GM20000 (cell line): ENCODE measurements around the gene EGLN3.

Experiments
- DNase-seq: peaks from one replicate; pipeline ENCODE4 v3.0.0; 2012; ENCODE audit warnings: low spot score
- CTCF ChIP-seq: IDR thresholded peaks from 2 replicates; pipeline ENCODE4 v1.5.1; 2012; ENCODE audit warnings: mild to moderate bottlenecking, control low read depth; ENCODE audit errors: extremely low read depth, missing control alignments

Gene EGLN3

GRCh38 chr14:33950320-33951182 is at the start of gene EGLN3:
TSS of gene EGLN3 (minus strand) at chr14:33951074. CDS start at chr14:33950752, 322 bp downstream.
- TF ChIP-seq CTCF: no peak
- peak; percentile 88 for DNase-seq

GRCh38 chr14:34000396-34000795 is 49.5 kb upstream of the EGLN3 start:
- no peak for TF ChIP-seq CTCF
- no peak for DNase-seq

GRCh38 chr14:33999771-34000291 is 49.0 kb upstream of the EGLN3 start:
- DNase-seq: no peak
- TF ChIP-seq CTCF: no peak

- DNase-seq: no peak
- no peak for TF ChIP-seq CTCF
These were observed 46.7 kb upstream of the EGLN3 start for GRCh38 chr14:33997611-33998010.

- DNase-seq: no peak
- TF ChIP-seq CTCF: no peak
These were observed 45.6 kb upstream of the EGLN3 start for GRCh38 chr14:33996462-33996861.

- TF ChIP-seq CTCF: no peak
- no peak for DNase-seq
These were observed 42.4 kb upstream of the EGLN3 start for GRCh38 chr14:33993246-33993645.

GRCh38 chr14:33992274-33993007 is 41.6 kb upstream of the EGLN3 start:
- TF ChIP-seq CTCF: no peak
- no peak for DNase-seq
